Central memory CD8-positive, alpha-beta T cell (primary cell): ENCODE data around the gene FERMT3.

ENCODE experiments used
- ATAC-seq: fragments of 150-1000 bp; cut with Tn5 transposase; replicated peaks from 2 replicates; pipeline ENCODE4 v1.10.0; 2022; ENCODE audit warnings: mild to moderate bottlenecking, moderate FRiP score, moderate number of reproducible peaks; ENCODE audit not compliant: poor library complexity, severe bottlenecking; ENCODE audit errors: extremely low read depth
- DNase-seq, 2 donors: peaks; one replicate each; pipeline ENCODE4 v3.0.0; 2021; ENCODE audit warnings: low spot score in 2 of 2
- H3K27ac Mint-ChIP-seq: one replicate; pipeline ENCODE4 v1.8.0; 2022; ENCODE audit warnings: low read depth, mild to moderate bottlenecking, moderate library complexity, mixed read lengths
- H3K27me3 Mint-ChIP-seq: one replicate; pipeline ENCODE4 v1.8.0; 2022; ENCODE audit warnings: mixed read lengths
- H3K36me3 Mint-ChIP-seq: one replicate; pipeline ENCODE4 v1.8.0; 2022; ENCODE audit warnings: mild to moderate bottlenecking, moderate library complexity, mixed read lengths; ENCODE audit not compliant: insufficient read depth
- H3K4me1 Mint-ChIP-seq: one replicate; pipeline ENCODE4 v1.8.0; 2022; ENCODE audit warnings: mixed read lengths
- H3K4me3 Mint-ChIP-seq: one replicate; pipeline ENCODE4 v1.8.0; 2022; ENCODE audit warnings: mild to moderate bottlenecking, moderate library complexity, mixed read lengths
- H3K9me3 Mint-ChIP-seq: one replicate; pipeline ENCODE4 v1.8.0; 2022; ENCODE audit warnings: mixed read lengths

The FERMT3 gene

GRCh38 chr11:64202992-64203391 lies 3.5 kb upstream of the FERMT3 start:
- DNase-seq, result no peak
- H3K36me3 Mint-ChIP-seq, result peaks cover 65% of the 10 kb centered on the region
- no peak for ATAC-seq
- H3K9me3 Mint-ChIP-seq, result no peaks in the 10 kb centered on the region
- H3K4me3 Mint-ChIP-seq, result no peak overlapping the region
- H3K4me1 Mint-ChIP-seq, result peaks cover 20% of the 10 kb centered on the region
- no peak overlapping the region for H3K27ac Mint-ChIP-seq
- no peaks in the 10 kb centered on the region for H3K27me3 Mint-ChIP-seq

DNA sequence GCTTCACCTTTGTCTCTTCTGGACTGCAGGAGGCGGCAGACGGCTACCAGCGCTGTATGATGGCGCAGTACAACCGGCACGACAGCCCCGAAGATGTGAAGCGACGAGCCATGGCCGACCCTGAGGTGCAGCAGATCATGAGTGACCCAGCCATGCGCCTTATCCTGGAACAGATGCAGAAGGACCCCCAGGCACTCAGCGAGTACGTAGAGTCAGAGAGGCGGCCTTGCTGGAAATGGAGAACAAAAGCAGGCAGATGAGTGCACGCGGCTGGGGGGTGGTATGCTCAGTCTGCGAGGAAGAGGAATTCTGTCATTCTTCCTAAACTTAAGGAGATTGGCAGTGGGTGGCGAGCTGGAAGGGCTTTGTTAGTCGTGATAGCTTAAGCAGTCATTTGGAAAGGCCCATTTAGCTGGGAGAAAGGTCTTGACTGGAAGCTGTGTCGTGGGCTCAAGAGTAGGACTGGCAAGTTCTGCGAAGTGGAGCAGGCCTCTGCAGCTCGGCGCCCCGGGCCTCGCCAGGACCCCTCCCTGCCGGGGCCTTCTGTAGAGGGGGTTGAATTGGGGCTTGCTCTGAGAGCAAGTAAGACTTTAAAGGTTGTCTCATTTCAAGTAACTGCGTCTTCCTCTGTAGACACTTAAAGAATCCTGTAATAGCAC lies 3.0 kb upstream of the FERMT3 start:
- Mint-ChIP-seq H3K4me1 (peaks cover 26% of the 10 kb centered on the region), H3K27me3 (no peaks in the 10 kb centered on the region), H3K27ac (no peak overlapping the region), H3K9me3 (no peaks in the 10 kb centered on the region), H3K36me3 (peaks cover 59% of the 10 kb centered on the region), H3K4me3 (no peak overlapping the region)
- ATAC-seq (no peak), DNase-seq (no peak)

GRCh38 chr11:64204080-64204440 lies 2.5 kb upstream of the FERMT3 start:
- peaks cover 54% of the 10 kb centered on the region for H3K36me3 Mint-ChIP-seq
- no peak overlapping the region for H3K4me3 Mint-ChIP-seq
- H3K9me3 Mint-ChIP-seq, result no peaks in the 10 kb centered on the region
- no peak for ATAC-seq
- peak overlapping the region; percentile 62 for H3K27ac Mint-ChIP-seq
- peaks cover 31% of the 10 kb centered on the region for H3K4me1 Mint-ChIP-seq
- DNase-seq, result no peak
- no peaks in the 10 kb centered on the region for H3K27me3 Mint-ChIP-seq

GRCh38 chr11:64204464-64204989 lies 2.0 kb upstream of the FERMT3 start:
- ATAC-seq, result peak; percentile 57
- Mint-ChIP-seq H3K27me3 (no peaks in the 10 kb centered on the region), H3K27ac (peak overlapping the region; percentile 62), H3K4me1 (peaks cover 34% of the 10 kb centered on the region), H3K4me3 (peak overlapping the region; percentile 57), H3K9me3 (no peaks in the 10 kb centered on the region), H3K36me3 (peaks cover 50% of the 10 kb centered on the region)
- DNase-seq, result peak; percentile 70 to 80

GRCh38 chr11:64207256-64208085 lies 950 bp downstream of the FERMT3 start:
- H3K27me3 Mint-ChIP-seq, result no peaks in the 10 kb centered on the region
- H3K4me1 Mint-ChIP-seq, result peaks cover 46% of the 10 kb centered on the region
- peak overlapping the region; percentile 89 for H3K4me3 Mint-ChIP-seq
- DNase-seq, result peak; percentile 52 to 62
- H3K9me3 Mint-ChIP-seq, result no peaks in the 10 kb centered on the region
- H3K36me3 Mint-ChIP-seq, result peaks cover 29% of the 10 kb centered on the region
- peak overlapping the region; percentile 86 for H3K27ac Mint-ChIP-seq
- peak; percentile 76 for ATAC-seq

DNA sequence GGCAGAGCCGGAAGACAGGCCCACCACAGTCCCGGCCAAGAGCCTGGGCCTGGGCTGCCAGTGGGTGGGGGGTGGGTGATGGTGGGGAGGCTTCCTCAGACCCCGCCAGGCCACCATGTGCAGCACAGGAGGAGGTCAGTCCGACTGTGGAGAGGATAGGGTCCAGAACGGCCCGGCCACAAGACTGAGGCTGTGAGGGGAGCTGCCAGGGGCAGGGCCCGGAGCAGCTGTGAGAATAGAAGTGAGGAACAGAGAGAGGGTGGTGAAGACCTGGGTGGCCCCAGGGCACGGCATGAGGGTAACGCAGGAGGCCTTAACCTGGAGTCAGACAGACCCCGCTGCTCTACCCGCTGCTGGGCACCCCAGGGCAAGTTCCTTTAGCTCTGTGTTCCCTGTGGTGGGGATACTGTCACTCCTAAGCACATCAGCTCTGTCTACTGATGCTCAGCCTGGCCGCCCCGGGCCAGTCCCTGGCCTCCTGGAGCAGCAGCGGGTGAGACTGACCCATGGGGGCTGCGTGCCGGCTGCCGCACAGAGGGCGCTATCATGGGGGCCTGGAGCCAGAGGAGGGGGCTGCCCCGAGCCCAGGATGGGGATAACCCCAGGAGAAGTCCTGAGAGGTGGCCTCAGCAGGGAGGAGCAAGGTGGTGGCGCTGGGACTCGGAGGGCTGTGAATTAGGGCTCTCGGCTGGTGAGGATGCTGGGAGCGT lies 1.7 kb downstream of the FERMT3 start:
- ATAC-seq, result no peak
- peak overlapping the region; percentile 89 for H3K4me3 Mint-ChIP-seq
- H3K27ac Mint-ChIP-seq, result peak overlapping the region; percentile 86
- peaks cover 32% of the 10 kb centered on the region for H3K36me3 Mint-ChIP-seq
- no peaks in the 10 kb centered on the region for H3K9me3 Mint-ChIP-seq
- no peaks in the 10 kb centered on the region for H3K27me3 Mint-ChIP-seq
- peaks cover 47% of the 10 kb centered on the region for H3K4me1 Mint-ChIP-seq
- DNase-seq, result no peak

DNA sequence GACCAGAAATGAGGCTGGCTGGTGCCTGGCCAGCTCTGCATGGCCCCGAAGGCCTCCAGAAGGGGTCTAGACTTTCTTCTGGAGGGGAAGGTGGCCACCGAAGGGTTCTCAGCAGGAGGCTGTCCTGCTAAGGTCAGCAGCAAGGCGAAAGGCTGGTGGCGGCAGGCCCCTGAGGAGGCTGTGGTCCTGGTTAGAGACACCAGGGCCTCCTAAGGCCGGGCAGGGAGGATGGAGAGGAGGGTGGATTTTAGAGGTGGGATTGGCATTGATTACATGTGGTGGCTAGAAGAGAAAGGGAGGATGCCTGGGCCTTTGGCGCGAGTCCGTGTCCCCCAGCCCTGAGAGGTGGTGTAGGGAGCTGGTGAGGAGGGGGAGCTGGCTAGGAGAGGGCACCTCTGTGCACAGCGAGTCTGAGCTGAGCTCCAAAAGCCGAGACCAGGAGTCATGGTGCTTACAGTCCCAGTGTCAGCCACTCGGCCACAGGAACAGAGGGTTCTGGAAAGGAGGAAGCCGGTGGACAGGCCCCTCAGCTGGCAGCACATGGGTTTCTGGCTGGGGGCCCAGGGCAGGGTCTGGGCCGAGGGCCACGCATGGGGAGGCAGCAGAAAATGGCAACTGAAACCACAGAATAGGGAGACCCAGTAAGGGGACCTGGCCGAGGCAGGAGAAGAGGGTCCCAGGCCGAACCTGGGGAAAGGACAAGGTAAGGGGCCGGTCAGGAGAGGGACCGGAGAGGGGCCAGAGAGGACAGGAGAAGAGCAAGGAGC lies 2.5 kb downstream of the FERMT3 start:
- Mint-ChIP-seq H3K36me3 (peaks cover 32% of the 10 kb centered on the region), H3K4me3 (peak overlapping the region; percentile 89), H3K27ac (peak overlapping the region; percentile 86), H3K27me3 (no peaks in the 10 kb centered on the region), H3K9me3 (no peaks in the 10 kb centered on the region), H3K4me1 (peaks cover 43% of the 10 kb centered on the region)
- no peak for ATAC-seq
- no peak for DNase-seq

DNA sequence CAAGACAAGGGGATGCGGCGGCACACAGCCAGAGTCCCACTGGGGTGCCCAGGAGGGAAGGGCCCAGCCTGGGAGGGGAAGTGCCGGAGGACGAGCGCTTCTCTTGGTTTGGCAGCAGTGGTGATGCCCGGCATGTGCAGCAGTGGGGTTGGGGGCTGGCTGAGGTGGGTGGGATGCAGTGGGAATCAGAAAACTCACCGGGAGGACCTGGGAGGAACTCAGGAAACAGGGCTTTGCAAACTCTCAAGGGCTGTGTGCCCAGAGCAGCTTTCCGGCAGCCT lies 3.0 kb downstream of the FERMT3 start:
- H3K4me3 Mint-ChIP-seq, result no peak overlapping the region
- peaks cover 30% of the 10 kb centered on the region for H3K36me3 Mint-ChIP-seq
- no peak for DNase-seq

GRCh38 chr11:64210301-64211020 lies 3.9 kb downstream of the FERMT3 start:
- Mint-ChIP-seq H3K9me3 (no peaks in the 10 kb centered on the region), H3K27ac (no peak overlapping the region), H3K36me3 (peaks cover 33% of the 10 kb centered on the region), H3K27me3 (no peaks in the 10 kb centered on the region), H3K4me1 (peaks cover 34% of the 10 kb centered on the region), H3K4me3 (no peak overlapping the region)
- ATAC-seq (no peak), DNase-seq (no peak)

More for the DNA sequence above, 3.0 kb downstream of the FERMT3 start:
- no peaks in the 10 kb centered on the region for H3K9me3 Mint-ChIP-seq
- H3K27ac Mint-ChIP-seq, result no peak overlapping the region
- H3K4me1 Mint-ChIP-seq, result peaks cover 39% of the 10 kb centered on the region
- H3K27me3 Mint-ChIP-seq, result no peaks in the 10 kb centered on the region
- no peak for ATAC-seq

- Mint-ChIP-seq H3K36me3 (peaks cover 38% of the 10 kb centered on the region), H3K27ac (no peak overlapping the region)
- no peak for DNase-seq
Observed at GRCh38 chr11:64211181-64211872, 4.8 kb downstream of the FERMT3 start.

GRCh38 chr11:64216879-64217278 lies 10.4 kb downstream of the FERMT3 start:
- H3K27ac Mint-ChIP-seq, result no peak overlapping the region
- no peak for DNase-seq
- no peak for ATAC-seq
- H3K4me1 Mint-ChIP-seq, result peaks cover 18% of the 10 kb centered on the region
- no peaks in the 10 kb centered on the region for H3K9me3 Mint-ChIP-seq
- H3K4me3 Mint-ChIP-seq, result no peak overlapping the region
- H3K27me3 Mint-ChIP-seq, result no peaks in the 10 kb centered on the region
- H3K36me3 Mint-ChIP-seq, result peaks cover 64% of the 10 kb centered on the region

More at GRCh38 chr11:64211181-64211872, 4.8 kb downstream of the FERMT3 start:
- no peak for ATAC-seq
- Mint-ChIP-seq H3K4me1 (peaks cover 34% of the 10 kb centered on the region), H3K9me3 (no peaks in the 10 kb centered on the region), H3K4me3 (no peak overlapping the region), H3K27me3 (no peaks in the 10 kb centered on the region)
